HG03135 (cell line): ENCODE measurements around the gene FAM210B.
"Not testable (repeated sequence)": the region's sequence is repeated elsewhere in the genome, so short reads cannot be mapped to it uniquely, and the experiment has no call there.

Source experiments
- ATAC-seq: cut with Tn5 transposase; IDR thresholded peaks from one replicate; pipeline ENCODE4 v1.9.1; 2021; ENCODE audit warnings: mild to moderate bottlenecking, moderate library complexity; ENCODE audit not compliant: unreplicated experiment

Gene FAM210B

DNA sequence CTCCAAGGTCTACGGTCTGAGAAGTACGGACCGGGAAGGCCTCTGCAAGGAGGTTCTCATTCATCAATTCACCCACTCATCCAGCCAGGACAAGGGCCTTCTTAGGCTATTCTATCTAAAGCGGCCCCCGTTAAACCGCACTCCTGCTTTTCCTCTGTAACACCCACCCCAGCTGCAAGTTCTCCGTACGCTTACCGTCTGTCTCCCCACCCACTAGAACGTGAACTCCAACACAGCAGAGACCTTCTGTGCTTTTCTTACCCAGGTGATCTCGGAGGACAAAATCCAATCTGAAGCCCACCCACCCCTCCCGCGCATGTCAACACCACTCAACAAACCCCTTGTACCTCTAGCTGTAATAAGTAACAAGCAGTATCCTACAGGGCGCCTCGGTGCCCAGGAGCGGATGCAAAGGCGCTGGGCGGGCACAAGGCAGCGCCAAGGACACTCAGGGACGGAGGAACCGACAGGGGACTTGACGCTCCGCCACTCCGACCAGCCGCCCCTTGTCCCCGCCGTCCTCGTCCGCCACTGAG is 32.9 kb downstream of the FAM210B start:
- ATAC-seq, result peak; percentile 2

DNA sequence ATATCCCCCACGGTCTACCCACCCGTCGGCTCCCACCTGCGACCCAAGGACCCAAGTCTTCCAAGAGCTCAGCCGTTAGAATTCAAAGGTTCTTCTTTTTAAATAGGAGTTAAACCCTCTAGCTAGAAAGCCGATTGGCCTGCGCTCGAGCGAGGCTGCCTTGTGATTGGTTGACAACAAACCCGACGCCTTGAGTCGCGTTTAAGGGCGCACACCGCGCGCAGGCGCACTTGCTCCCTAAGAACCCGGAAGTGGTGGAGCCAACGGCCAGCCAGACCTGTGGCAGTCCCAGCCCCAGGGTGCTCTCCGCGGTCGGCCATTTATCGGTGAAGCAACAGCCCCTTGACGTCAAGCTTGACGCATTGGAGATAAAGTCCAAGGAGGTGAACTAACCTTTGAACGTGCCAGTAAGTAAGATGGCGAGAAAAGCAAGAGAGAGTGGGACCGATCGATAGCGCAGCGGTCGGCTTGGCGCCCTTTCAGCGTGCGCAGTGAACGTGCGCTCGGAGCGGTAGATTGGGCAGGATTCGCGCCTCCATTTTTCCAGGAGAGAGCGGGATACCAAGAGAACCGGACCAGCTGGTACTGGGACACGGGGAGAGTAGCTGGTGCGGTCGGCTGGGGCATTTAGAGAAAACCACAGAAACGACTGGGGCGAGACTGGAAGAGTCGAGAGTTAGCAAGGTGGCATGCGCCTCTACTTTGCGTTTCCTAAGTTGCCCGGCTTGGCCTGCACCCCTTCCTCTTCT is 33.5 kb downstream of the FAM210B start, which contains the start of the genes AURKA and CSTF1:
TSS of gene AURKA (minus strand) at position 84 of the 749 bp plus-strand sequence. CDS start 4,018 bp downstream, outside the sequence.
TSS of gene CSTF1 (plus strand) at position 514 of the 749 bp plus-strand sequence. CDS start 2,908 bp downstream, outside the sequence.
- peak; percentile 88 for ATAC-seq

DNA sequence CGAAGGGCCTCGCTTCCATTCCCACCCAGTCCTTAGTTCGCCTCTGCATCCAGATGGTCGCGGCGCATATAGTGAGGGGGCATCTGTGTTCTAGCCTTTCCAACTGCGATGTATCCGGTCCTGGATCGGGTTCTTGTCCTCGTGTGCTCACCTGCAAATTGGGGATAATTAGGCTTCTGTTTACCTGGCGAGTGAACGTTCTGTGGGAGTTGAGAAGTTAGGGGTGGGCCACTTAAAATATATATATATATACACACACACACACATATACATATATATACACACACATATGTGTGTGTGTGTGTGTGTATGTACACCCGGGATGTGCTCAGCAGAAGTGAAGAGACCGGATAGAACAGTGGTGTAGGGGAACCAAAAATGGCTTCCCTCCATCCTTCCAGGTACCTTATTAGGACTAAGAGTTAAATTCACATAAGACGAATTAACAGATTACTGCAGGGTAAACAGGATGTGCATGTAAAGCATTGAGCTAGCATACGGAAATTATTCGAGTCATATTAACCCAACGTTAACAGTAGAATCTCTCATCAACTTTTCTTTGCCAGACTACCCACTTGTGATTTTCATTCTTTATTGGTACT is 34.2 kb downstream of the FAM210B start:
- no peak for ATAC-seq

DNA sequence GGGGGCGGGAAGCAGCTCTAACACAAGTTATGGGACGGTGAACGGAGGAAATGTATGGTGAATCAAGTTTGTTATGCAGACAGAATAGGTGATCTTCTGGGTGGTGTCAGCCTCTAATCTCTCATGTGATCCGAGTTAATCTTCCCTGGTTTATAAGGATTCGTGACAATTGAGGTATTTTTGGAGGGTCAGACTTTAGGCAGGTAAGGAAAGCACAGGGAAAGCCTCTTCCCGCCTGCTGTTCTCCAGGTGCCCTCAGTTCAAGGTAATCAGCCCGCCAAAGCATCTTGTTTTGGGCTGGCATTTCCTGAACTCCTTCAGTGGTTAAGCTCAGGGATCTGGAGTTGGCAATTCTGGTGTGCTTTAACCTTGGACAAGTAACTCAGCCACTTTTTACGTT is 34.9 kb downstream of the FAM210B start:
- ATAC-seq, result no peak

DNA sequence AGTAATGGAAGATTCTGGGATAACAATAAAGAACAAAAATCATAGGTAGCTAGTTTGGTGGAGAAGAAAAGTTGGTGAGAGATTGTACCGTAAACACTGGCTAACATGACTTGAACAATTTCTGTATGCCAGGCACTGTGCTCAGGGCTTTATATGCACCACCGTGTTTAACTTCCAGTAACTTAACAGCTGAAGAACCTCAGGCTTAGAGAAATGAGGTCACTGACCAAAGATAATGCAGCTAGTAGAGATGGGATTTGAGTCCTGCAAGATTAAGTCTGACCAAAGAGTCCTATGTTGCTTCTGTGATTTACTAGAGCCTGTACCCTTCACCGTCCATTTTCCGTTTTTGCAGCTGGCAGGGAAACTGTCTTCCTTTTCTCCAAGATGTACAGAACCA is 36.4 kb downstream of the FAM210B start:
- no peak for ATAC-seq

DNA sequence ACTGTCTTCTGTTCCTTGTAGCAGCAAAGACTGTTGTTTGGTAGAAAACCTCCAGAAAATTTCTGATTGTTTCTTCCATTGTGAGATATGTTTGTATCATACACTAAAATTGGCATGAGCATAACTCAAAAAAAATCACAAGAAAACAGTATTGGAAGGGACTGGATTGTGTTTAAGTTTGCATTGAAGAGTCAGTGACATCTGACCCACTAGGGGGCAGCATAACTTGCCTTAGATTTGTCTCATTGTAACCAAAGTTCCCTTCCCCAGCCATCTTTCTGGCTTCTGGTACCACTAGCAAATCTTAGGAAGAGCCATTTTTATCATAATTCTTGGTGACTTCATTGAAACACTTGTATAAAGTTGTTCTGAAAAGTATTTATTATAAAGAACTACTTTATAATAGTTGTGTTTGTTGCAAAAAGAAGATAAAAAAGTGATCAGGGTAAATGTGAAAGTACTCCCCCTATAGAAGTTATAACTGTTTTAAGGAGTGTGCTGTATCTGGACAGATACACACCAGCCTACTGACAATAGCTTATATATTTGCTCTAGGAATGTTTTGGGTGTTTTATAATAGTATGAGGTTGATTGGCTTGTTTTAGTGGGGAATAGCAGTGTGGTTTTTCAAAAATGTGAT is 41.3 kb downstream of the FAM210B start:
- ATAC-seq, result peak; percentile 64

DNA sequence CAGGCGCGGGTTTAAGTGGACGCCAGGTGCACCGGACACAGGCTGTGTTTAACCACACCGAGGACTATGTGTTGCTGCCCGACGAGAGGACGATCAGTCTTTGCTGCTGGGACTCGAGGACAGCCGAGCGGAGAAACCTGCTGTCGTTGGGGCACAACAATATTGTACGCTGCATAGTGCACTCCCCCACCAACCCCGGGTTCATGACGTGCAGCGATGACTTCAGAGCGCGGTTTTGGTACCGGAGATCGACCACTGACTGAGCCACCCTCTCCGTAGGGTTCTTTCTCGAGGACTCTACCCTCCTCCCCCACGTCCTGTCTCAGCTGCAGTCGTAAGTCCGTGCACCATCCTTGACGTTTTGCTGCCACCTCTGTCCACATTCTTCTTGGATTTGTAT is 44.7 kb downstream of the FAM210B start:
- ATAC-seq, result no peak

DNA sequence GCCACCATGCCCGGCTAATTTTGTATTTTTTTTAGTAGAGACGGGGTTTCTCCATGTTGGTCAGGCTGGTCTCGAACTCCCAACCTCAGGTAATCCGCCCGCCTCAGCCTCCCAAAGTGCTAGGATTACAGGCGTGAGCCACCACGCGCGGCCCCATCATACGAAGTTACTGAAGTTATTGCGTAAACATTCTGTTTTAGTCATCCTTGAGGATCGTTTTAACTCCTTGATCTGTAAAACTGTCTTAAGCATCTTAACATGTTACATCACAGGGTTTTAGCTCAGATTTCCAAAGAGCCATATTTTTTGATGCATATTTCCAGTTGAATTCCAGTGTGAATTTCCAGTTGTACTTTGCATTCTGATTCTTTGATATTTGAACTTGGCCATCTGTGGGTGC is 46.6 kb downstream of the FAM210B start:
- ATAC-seq, result not testable (repeated sequence)

DNA sequence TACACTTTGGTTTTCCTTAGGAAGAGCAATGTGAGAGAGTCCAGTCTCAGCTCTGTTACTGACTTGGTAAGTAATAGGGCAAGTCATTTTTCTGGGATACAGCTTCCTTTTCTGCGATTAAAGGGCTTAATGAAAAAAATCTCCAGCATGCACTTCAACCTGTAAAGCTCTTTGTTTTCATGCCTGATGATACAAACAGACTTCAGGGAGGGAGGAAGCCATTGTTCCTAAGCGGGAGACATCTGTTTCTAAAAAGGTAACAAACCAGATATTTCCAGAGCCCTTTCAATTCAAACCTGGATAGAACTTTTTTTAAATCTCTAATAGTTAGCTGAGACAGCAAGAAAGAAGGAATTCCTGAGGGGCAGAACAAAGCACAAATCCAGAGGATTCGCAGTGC is 48.1 kb downstream of the FAM210B start:
- ATAC-seq, result no peak

DNA sequence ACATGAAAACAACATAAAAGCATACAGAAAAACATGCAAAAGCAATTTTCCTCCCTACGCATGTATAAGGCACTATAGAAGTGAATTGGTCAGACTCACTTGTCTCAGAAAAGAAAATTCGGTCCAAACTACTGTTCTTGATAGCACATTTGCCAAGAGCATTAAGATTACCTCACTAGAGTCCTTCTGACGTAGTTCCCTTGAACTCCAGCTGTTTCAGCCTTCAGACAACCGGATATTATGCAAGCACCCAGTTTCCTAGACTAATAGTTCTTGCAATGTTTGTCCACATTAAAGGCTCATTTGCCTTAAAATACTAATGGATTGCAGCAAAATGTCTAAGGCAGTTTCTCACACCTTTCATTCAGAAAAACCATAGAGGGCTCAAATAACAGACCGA is 50.7 kb downstream of the FAM210B start:
- no peak for ATAC-seq

DNA sequence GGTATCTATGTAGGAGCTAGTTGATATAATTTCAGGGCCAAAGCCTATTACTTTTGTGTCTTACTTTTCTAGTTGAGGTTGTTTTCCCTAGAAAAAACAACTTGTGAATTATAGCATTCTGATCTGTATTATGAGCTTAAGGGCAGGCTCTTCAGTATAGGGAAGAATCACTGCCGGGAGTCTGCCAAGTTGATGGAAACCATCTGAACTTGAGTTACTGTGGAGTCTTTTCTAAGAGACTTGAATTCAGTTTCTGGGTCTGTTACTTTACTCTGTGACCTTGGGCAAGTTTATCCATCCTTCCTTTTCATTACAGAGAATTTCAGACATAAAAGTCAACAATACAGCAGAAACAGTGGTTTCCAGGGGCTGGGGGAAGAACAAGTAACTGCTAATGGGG is 51.2 kb downstream of the FAM210B start:
- ATAC-seq, result no peak

DNA sequence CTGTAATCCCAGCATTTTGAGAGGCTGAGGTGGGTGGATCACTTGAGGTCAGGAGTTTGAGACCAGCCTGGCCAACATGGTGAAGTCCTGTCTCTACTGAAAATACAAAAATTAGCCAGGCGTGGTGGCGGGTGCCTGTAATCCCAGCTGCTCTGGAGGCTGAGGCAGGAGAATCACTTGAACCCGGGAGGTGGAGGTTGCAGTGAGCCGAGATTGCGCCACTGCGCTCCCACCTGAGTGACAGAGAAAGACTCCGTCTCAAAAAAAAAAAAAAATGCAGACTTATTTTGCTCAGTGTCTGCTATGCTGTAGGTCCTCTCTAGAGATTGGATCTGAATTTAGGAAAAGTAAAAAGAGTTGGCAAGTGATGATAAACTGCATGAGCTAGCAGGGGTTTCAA is 52.5 kb downstream of the FAM210B start:
- not testable (repeated sequence) for ATAC-seq

DNA sequence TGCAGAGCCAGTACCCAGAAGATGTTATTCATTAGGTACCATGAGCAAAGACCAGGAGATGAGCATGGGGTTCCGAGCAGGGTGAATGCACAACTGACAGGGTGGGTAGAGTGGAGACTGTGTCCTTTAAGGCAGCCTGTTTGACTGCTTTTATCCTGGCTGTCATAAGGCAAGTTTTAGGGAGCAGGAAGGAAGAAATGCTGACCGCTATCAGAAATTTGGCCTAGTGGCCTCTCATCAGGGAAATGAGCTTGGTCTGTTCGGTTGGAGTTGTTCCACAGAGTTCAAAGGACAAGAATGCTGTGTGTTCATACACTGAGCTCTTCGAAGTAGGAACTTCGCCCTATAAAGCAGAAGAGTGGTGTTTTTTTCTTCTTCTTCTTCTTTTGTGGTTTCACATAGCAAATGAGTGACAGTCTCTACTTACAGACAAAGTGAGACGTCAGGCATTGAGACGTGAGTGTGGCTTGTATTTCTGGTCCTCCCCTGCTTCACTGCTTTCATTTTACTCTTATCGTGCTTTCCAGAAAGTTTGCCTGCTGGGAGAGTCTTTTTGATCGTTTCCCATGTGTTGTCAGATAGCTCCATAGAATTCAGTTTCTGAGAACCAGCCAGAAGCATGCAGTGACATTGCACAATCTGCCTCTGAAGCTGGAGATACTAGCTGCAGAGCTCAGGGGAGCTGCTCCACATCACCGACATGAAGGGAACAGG is 53.1 kb downstream of the FAM210B start, which contains the start of gene CASS4:
TSS of gene CASS4 (plus strand) at position 502 of the 714 bp plus-strand sequence. CDS start at position 701, 199 bp downstream.
- ATAC-seq, result peak; percentile 78

DNA sequence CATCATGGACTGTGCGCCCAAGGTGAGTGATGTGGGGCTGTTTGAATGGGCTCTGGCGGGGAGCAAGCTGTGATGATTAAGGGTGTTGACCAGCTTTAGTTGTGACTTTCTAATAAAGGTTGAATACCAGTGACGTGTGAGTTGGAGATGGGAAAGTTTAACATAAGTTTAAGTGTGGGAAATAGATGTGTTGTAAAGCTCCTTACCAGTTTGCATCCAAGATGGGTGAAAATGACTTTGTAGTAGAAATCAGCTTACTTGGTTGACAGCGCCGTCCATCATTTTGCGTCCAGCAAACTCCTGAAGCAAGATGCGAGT is 53.7 kb downstream of the FAM210B start:
- ATAC-seq, result no peak

DNA sequence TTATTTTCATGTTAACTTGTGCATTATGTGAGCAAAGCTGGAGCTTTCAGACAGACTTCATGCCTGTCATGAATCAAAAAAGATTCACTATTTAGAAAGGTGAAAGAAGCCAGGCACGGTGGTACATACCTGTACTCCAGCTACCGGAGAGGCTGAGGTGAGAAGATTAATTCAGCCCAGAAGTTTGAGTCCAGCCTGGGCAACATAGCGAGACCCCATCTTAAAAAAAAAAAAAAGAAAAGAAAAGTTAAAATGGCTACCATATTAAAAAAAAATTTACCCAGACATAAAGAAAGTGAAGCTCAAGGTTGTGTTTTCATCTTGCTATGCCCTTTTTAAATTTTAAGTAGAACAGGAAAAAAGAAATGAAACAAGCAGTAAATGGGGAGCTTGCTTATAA is 54.2 kb downstream of the FAM210B start:
- ATAC-seq, result no peak

DNA sequence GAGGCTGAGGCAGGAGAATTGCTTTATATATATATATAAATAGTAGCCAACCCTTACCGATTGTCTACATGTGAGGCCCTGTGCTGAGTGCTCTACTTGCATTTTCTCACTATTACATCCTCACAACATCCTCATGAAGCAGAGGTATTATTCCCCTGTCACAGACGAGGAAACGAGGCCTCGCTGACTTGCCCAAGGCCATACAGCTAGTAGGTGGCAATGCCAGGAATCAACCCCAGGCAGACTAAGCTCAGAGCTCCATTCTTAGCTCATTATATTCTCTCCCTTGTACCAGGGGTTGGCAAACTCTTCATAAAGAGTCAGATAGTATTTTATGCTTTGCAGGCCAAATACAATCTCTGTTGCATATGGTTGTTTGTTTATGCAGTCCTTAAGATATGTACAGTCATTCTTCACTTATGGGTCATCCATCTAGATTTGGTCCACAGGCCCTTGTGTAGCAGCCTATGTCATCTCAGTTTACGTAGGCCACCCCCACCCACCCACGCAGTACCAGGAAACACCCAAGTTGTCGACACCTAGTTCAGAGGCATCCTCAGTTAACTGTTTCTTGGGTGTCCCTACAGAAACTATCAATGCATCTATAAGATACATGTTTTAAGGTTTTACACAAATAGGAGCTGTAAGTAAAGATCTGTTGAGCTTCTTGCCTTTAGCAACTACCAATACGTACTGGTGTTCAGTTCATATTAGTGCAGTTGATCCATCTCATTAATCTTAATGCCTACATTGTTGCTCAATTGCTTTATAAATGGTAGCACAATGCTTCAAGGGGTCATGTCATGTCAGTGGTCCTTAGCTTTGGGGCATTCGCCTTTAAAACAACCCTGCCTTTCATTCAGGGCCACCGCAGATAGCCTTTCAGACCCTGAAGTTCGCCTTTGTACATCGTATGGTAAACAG is 56.3 kb downstream of the FAM210B start:
- no peak for ATAC-seq

DNA sequence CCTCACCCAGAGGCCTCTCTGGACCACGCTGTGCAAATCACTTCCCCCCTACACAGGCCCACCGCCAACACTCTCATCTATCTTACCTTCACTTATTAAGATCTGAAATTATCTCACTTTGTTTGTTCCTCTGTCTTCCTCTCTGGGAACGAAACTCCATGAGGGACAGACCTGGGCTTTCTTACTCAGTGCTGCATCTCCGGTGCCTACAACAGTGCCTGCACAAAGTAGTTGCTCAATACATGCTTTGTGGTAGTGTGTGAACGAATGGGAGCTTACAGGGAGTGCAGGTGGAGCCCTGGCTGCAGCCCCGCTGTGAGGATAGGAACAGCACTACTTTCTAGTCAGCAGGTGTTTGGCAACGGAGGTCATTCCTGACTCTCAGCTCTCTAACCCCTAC is 58.6 kb downstream of the FAM210B start:
- no peak for ATAC-seq

DNA sequence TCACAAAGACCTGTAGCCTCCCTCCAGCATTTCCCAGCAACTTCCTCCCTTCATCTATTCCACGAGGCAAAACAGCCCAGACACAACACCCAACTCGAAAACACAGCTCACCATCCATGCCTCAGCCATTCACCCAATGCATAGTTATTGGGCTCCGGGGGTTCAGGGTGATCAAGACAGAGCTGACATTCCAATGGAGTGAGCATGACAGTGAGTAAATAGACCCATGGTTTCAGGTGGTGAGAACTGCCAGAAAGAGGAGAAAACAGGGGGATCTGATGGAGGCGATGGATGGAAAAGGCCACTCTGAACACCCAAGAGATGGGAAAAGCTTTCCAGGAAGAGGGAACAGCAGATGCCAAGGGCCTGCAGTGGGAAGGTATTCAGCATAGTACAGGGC is 59.1 kb downstream of the FAM210B start:
- ATAC-seq, result no peak
